AG04449 (cell line): ENCODE measurements around the gene KRT38.

ENCODE experiments used
- CTCF ChIA-PET: fragments of 350-600 bp; formaldehyde crosslinking; extraction: SDS; loops from one replicate; lab custom pipeline; 2021; ENCODE audit warnings: antibody characterized with exemption; lab: Yijun Ruan, JAX
- POLR2A ChIA-PET: fragments of 400-600, 350-600 bp; formaldehyde crosslinking; extraction: SDS; loops from one replicate; lab custom pipeline; 2020; ENCODE audit warnings: antibody characterized with exemption, inconsistent platforms; lab: Yijun Ruan, JAX
- DNase-seq: peaks from one replicate; pipeline ENCODE4 v3.0.0-alpha.2; 2010; ENCODE audit warnings: low read depth, low spot score
- H3K4me3 ChIP-seq: 2 replicates; pipeline ENCODE4 v1.5.1; 2011; ENCODE audit warnings: low read depth, mild to moderate bottlenecking, control low read depth, low read length
- TF ChIP-seq, protein P1 (sequence below): IDR thresholded peaks from one replicate; pipeline ENCODE4 v1.5.1; 2011; ENCODE audit warnings: mild to moderate bottlenecking, moderate library complexity, low read length, control low read depth, inconsistent platforms; ENCODE audit not compliant: insufficient read depth; ENCODE audit errors: missing control alignments

The KRT38 gene

GRCh38 chr17:41464682-41465081, 23.9 kb upstream of the KRT38 start:
- CTCF ChIA-PET: interaction anchor here (1.1 to 4.0 kb wide), 2 partner anchors 31 to 84 kb away, joined by 4 to 14 read pairs; no protein-coding TSS in a partner anchor
- TF ChIP-seq, protein P1, sequence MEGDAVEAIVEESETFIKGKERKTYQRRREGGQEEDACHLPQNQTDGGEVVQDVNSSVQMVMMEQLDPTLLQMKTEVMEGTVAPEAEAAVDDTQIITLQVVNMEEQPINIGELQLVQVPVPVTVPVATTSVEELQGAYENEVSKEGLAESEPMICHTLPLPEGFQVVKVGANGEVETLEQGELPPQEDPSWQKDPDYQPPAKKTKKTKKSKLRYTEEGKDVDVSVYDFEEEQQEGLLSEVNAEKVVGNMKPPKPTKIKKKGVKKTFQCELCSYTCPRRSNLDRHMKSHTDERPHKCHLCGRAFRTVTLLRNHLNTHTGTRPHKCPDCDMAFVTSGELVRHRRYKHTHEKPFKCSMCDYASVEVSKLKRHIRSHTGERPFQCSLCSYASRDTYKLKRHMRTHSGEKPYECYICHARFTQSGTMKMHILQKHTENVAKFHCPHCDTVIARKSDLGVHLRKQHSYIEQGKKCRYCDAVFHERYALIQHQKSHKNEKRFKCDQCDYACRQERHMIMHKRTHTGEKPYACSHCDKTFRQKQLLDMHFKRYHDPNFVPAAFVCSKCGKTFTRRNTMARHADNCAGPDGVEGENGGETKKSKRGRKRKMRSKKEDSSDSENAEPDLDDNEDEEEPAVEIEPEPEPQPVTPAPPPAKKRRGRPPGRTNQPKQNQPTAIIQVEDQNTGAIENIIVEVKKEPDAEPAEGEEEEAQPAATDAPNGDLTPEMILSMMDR: no peak
- peak; percentile 88 for DNase-seq

DNA sequence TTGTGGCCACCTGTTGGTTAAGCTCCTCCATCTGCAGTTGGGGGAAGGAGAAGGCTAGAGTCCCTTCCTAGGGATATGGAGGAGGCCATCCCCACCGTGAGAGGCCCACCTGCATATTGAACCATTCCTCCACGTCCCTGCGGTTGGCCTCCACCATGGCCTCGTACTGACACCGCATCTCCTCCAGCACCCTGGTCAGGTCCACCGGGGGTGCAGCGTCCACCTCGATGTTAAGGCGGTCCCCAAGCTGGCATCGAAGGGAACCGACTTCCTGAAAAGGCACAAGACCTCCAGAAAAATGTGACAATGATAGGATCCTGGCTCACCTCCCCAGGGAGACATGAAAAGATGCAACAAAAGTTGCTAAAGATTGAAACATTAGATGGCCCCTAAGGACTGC, 23.4 kb upstream of the KRT38 start:
- CTCF ChIA-PET: interaction anchor here (1.1 to 4.0 kb wide), 2 partner anchors 32 to 85 kb away, joined by 4 to 14 read pairs; no protein-coding TSS in a partner anchor
- POLR2A ChIA-PET: no interaction called here
- TF ChIP-seq, protein P1: no peak
- H3K4me3 ChIP-seq: no peak overlapping the region
- no peak for DNase-seq

More at GRCh38 chr17:41464682-41465081, 23.9 kb upstream of the KRT38 start:
- H3K4me3 ChIP-seq: no peak overlapping the region
- POLR2A ChIA-PET: no interaction called here

DNA sequence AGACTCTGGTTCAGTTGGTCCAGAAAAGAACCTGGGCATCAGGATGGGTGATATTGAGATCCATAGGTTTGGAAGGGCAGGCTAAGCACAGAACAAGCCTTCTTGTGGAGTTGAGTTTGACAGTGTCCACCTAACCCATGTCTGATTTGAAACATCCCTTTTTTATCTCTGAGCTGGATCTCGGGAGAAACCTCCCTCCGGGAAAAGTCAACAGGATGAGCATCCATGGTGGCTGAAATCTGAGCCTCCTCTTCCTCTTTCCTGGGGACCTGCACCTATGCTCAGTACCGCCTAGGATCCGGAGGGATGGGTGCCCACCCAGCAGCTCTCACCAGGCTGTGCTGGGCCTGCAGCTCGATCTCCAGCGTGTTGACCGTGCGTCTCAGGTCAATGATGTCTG, 23.0 kb upstream of the KRT38 start:
- ChIA-PET CTCF (interaction anchor here (1.1 to 4.0 kb wide), 2 partner anchors 32 to 85 kb away, joined by 4 to 14 read pairs; no protein-coding TSS in a partner anchor), POLR2A (no interaction called here)
- no peak for DNase-seq
- H3K4me3 ChIP-seq: no peak overlapping the region
- TF ChIP-seq, protein P1: no peak

DNA sequence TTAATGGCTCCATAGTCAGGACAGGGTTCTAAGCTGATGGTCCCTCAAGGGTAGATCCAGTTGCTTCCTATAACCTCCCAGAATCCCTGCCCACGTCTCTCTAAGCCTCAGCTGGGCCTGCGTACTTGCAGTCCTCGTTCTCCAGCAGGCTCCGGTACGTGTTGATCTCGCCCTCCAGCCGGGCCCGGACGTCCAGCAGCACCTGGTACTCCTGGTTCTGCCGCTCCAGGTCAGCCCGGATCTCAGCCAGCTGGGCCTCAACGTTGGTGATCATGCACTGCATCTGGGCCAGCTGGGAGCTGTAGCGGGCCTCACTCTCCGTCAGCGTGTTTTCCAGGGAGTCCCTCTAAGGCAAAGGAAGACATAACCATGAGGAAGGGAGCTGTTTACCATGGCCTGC, 21.9 kb upstream of the KRT38 start:
- ChIA-PET POLR2A (no interaction called here), CTCF (interaction anchor here (1.0 to 4.0 kb wide), 2 partner anchors 86 to 843 kb away, joined by 3 to 14 read pairs; no protein-coding TSS in a partner anchor)
- no peak for DNase-seq
- H3K4me3 ChIP-seq: no peak overlapping the region
- TF ChIP-seq, protein P1: no peak

DNA sequence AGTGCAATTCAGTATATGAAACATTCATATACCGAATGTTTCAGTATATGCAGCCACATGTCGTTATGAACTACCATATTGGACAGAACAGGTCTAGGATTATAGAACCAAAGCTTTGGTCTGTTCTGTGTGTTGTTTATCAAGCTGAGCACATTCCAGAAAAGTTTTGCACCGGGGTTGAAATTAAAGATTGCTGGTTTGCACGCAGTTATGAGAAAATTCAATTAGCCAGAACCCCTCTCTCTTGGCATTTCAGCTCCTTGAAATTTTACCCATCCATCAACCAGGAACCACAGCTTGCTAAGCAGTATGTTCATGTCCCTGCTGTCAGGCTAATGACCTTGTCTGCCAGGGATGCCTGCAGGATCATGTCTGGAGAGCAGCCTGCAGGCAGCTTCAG, 16.9 kb upstream of the KRT38 start:
- DNase-seq: no peak
- no peak overlapping the region for H3K4me3 ChIP-seq
- ChIA-PET CTCF (interaction anchor here (1.0 to 3.5 kb wide), 6 partner anchors 13 to 205 kb away, joined by 3 to 17 read pairs (median 4); no protein-coding TSS in a partner anchor), POLR2A (no interaction called here)
- TF ChIP-seq, protein P1: no peak

DNA sequence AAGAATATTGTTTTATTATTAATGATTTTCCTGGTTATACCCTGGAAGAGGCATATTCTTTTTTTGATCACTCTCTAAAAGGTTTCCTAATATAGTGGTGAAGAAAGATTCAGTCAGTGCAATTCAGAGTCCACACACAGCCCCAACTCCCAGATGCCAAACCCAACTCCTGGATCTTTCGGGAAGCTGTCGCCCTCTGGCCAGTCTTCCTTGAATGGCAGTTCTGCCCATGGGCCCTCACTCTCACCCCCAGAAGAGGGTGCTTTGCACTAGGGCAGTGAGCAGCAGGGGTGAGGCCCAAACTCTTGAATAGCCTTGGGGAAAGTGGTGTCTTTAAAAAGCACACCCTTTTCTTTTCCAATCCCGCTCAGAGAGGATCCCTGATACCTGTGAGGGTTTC, 15.4 kb upstream of the KRT38 start:
- no peak overlapping the region for H3K4me3 ChIP-seq
- ChIA-PET CTCF (interaction anchor here (3.5 kb wide), 1 partner anchor 93 kb away, joined by 17 read pairs; no protein-coding TSS in a partner anchor), POLR2A (no interaction called here)
- DNase-seq: no peak
- TF ChIP-seq, protein P1: no peak
